ENCODE measurements around the gene FCN3.

The FCN3 gene

GRCh38 chr1:27377760-27378495, 3.3 kb upstream of the FCN3 start:
- no peak for DNase-seq

- DNase-seq = no peak
These were observed 1.6 kb downstream of the FCN3 start for GRCh38 chr1:27372808-27373690.

GRCh38 chr1:27372022-27372807, 2.4 kb downstream of the FCN3 start:
- DNase-seq = no peak

GRCh38 chr1:27368869-27369582, 5.6 kb downstream of the FCN3 start:
- DNase-seq = no peak

GRCh38 chr1:27367160-27367650, 7.4 kb downstream of the FCN3 start:
- no peak for DNase-seq

GRCh38 chr1:27366411-27367159, 8.0 kb downstream of the FCN3 start, which contains the start of gene MAP3K6:
MAP3K6 (minus strand) TSS chr1:27366961; CDS start chr1:27366597, 364 bp downstream.
- DNase-seq = no peak

GRCh38 chr1:27366113-27366410, 8.6 kb downstream of the FCN3 start:
- peak; percentile 42 for DNase-seq

GRCh38 chr1:27365372-27366112, 9.1 kb downstream of the FCN3 start:
- peak; percentile 67 for DNase-seq

- no peak for DNase-seq
These were observed 9.8 kb downstream of the FCN3 start for GRCh38 chr1:27364696-27365371.

- DNase-seq = no peak
These were observed 10.6 kb downstream of the FCN3 start for GRCh38 chr1:27363766-27364695.

- DNase-seq = no peak
These were observed 13.1 kb downstream of the FCN3 start for GRCh38 chr1:27361553-27361952.

- DNase-seq = no peak
These were observed 13.6 kb downstream of the FCN3 start for GRCh38 chr1:27361044-27361402.

GRCh38 chr1:27360159-27361043, 14.2 kb downstream of the FCN3 start:
- no peak for DNase-seq

GRCh38 chr1:27359822-27360158, 14.8 kb downstream of the FCN3 start:
- no peak for DNase-seq

- no peak for DNase-seq
These were observed 15.7 kb downstream of the FCN3 start for GRCh38 chr1:27358928-27359313.

GRCh38 chr1:27358038-27358927, 16.3 kb downstream of the FCN3 start:
- DNase-seq = no peak

GRCh38 chr1:27357281-27358037, 17.2 kb downstream of the FCN3 start:
- DNase-seq = peak; percentile 35

Data from NCI-H1092 (cell line).